ENCODE results near the gene DYNC2H1. TPM values are rescaled to one million over a fixed set of nuclear protein-coding genes. Genes with fewer than 3 reads are reported as not detected.

Gene DYNC2H1
- total RNA-seq, 1 donor from 2014 or later = 0.96 TPM

DNA sequence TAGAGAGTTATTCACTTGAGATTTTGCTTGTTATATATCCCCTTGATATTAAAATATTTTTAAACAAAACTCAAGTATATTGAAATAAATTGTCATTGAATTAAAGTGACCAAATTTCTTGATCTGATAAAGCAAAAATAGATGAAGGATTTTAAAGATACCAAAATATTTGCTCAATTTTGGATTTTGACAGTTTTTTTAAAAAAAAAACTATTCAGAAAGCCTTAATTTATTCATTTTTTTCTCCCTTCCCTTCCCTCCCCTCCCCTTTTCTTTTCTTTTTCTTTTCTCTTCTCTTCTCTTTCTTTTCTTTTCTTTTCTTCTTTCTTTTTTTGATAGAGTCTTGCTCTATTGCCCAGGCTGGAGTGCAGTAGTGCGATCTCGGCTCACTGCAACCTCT lies 163.7 kb downstream of the DYNC2H1 start:
- intact Hi-C loops (cut with micrococcal nuclease) = no loop called here

DNA sequence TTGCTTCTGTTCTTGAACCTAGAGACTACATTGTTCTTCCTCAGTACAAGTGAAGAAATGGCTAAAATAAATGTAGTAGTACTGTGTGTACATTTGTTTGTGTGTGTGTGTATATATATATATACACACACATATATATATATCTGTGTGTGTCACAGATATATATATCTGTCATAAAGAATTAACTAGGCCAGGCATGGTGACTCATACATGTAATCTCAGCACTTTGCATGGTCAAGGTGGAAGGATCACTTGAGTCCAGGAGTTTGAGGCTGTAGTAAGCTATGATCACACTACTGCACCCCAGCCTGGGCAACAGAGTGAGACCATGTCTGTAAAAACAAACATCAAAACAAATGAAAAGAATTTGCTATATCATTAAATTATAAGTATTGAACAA lies 164.8 kb downstream of the DYNC2H1 start:
- intact Hi-C loops (cut with micrococcal nuclease) = no loop called here

DNA sequence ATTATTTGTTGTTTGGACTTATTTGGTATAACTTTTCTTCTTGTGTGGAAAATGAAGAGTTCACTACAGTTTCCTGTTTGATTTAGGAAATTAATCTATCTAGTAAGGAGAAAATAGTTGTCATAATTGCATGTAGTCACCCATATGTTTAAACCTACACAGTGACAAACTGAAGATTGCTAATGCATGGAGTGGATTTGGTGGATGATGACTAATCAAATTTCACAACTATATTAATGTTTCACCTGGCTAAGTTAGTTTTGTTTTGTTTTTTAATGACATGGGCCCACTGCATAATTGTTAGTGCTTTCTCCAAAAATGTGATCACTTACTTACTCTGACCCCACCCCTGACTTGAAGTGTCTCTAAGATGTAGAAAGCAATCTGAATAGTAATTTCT lies 170.6 kb downstream of the DYNC2H1 start:
- intact Hi-C loops (cut with micrococcal nuclease) = no loop called here

- intact Hi-C loops (cut with micrococcal nuclease) = no loop called here
Measured at GRCh38 chr11:103281301-103281700, 172.1 kb downstream of the DYNC2H1 start.

GRCh38 chr11:103284260-103284659 lies 175.0 kb downstream of the DYNC2H1 start:
- intact Hi-C loops (cut with micrococcal nuclease) = no loop called here

- intact Hi-C loops (cut with micrococcal nuclease) = no loop called here
Measured at GRCh38 chr11:103294516-103294915, 185.3 kb downstream of the DYNC2H1 start.

DNA sequence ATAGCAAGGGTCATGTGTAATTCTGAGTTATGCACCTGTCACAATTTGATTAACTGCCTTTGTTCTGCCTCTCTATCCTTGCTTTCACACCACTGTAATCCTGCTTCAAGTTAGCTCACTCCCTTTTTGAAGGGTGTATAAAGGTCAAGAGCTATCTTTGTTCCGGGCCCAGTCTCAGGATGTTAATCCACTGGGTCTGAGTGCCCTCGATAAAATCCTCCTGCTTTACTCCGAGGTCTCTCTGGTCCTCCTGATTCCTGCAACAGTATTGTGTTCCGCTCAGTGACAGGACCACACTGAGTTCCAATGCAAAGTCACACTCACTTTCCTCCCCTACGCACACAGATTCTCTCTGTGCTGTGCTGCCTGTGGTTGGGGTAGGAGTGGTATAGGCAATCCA lies 186.5 kb downstream of the DYNC2H1 start:
- intact Hi-C loops (cut with micrococcal nuclease) = no loop called here

DNA sequence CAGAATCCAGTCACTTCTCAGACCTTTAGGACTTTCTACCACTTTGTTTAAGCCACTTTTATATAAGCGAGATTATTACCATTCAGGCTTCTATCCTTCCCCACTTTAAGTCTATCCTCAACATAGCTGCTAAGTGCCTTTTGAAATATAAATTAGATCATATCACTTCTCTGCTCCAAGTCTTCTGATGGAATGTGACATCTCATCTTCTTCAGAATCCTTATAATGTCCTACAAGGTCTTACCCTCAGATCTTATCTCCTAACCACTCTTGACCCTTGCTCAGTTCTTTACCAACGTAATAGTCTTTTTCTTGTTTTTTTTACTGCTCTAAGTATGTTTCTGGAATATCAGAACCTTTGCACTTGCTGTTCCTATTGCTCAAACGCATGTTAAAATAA lies 188.7 kb downstream of the DYNC2H1 start:
- intact Hi-C loops (cut with micrococcal nuclease) = no loop called here

GRCh38 chr11:103315248-103315647 lies 206.0 kb downstream of the DYNC2H1 start:
- intact Hi-C loops (cut with micrococcal nuclease) = no loop called here

- intact Hi-C loops (cut with micrococcal nuclease) = no loop called here
Measured at GRCh38 chr11:103317118-103317517, 207.9 kb downstream of the DYNC2H1 start.

DNA sequence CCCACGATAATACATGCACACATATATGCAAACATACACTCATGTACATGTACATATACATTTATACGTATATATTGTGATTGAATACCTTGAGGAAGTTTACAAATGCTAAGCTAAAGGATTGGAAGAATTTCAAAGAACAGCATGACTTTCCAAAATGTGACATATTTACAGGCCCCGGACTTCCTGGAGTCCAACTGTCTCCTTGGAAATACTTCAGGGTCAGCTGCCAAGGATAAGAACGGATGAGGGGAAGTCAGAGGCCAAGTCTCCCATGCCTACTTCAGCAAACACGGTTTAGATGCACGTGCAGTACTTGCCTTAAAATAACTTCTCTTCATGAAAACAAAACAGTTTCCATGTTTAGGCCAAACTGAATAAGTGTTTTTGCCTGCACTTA lies 213.6 kb downstream of the DYNC2H1 start:
- intact Hi-C loops (cut with micrococcal nuclease) = no loop called here

GRCh38 chr11:103325686-103326069 lies 216.5 kb downstream of the DYNC2H1 start:
- intact Hi-C loops (cut with micrococcal nuclease) = loop anchor here (1.0 to 5.0 kb wide), 3 partner anchors 163 to 276 kb away; partner anchors contain the start of gene DYNC2H1

GRCh38 chr11:103326070-103326794 lies 217.0 kb downstream of the DYNC2H1 start:
- intact Hi-C loops (cut with micrococcal nuclease) = loop anchor here (1.0 to 5.0 kb wide), 3 partner anchors 162 to 275 kb away; partner anchors contain the start of gene DYNC2H1

DNA sequence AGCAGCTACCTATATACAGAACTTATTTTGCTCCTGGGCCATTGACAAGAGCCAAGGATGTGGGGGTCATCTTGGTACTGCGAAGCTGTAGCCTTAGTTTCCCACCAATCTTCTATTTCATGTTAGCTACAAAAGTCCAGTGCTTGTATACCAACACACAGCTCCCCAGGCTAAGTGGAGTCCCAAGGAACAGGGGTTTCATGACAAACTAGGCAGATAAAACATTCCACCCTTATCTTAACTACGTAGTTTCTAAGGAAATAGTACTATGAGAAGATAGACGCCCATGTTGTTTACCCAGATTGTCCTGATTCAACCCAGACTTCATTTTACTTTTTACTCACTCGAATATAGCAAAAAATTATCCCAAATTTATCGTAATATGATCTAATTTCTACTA lies 218.5 kb downstream of the DYNC2H1 start:
- intact Hi-C loops (cut with micrococcal nuclease) = loop anchor here (5.0 kb wide), 1 partner anchor 220 kb away; the partner anchor contains the start of gene DYNC2H1

DNA sequence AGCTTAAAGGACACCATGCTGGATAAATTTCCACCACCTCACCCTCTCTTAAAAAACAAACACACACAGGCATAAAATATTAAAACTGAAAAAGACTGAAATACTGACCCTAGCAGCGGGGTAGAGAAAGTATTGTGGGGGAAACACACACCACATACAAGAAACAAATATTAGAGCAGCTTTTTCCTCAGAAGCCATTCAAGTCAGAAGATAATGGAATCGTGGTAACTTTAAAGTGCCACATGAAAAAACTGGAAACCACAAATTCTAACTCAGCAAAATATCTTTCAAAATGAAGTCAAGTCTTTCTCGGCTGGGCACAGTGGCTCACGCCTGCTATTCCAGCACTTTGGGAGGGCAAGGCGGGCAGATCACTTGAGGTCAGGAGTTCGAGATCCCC lies 223.2 kb downstream of the DYNC2H1 start:
- intact Hi-C loops (cut with micrococcal nuclease) = no loop called here

DNA sequence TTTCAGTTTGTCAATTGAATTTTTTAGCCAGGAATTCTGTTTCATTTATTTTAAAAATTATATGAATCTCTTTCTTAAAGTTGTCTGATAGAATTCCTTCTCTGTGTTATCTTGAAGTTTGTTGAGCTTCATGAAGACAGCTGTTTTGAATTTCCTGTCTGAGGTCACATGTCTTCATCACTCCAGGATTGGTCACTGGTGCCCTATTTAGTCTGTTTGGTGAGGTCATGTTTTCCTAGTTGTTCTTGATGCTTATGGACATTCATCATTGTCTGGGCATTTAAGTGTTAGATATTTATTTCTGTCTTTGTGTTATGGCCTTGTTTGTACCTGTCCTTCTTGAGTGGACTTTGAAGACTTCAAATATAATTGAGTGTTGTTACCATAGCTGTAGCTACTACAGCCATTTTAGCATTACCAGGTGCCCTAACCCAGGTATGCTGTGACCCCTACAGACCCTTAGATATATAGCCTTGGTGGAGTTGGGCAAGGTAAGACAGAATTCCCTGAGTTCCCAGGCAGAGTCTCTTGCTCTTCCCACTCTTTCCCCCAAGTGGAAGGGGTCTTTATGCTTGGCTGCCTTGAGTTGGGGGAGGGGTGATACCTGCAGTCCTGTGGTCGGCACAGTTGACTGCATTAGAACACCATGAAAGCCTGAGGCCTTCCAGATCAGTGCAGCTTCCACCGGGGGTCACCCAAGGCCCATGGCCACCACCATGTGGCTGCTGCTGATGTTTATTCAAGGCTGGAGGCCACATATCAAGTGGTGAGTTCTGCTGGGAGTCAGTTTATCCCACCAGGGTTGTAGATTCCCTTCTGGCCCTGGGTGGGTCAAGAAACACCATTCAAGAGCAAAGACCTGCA lies 229.6 kb downstream of the DYNC2H1 start:
- intact Hi-C loops (cut with micrococcal nuclease) = no loop called here

DNA sequence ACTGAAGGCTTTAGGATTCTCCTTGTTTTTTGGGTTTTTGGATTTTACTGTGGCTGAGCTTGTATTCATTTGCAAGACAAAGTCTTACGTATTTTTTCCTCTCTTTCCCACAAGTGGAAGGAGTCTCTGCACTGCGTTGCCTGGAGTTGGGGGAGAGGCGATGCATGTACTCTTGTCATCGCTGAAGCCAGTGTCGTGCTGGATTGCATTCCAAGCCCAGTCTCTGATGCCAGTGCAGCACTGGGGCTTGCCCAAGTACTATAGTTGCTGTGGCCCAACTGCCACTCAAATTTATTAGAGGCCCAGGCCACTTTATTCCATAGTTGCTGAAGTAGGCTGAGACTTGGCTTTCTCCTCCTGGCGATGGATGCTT lies 230.2 kb downstream of the DYNC2H1 start:
- intact Hi-C loops (cut with micrococcal nuclease) = no loop called here

DNA sequence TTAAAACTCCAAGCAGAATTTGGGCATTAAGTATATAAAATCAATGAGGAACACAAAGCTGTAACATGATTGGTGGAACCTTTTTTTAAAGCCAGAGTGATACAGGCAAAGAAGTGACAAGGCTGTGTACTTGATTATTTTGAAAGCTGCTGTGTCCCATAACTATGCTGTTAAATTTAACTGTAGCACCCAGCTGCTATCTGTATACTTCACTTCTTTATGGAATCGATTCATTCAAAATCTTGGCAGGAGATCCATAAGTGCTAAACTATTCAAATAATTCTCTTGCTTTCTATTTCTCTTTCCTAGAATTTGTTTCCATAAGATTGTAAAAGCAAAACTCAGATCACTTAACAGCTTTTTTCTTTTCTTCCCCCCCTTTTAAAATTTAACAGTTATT lies 231.7 kb downstream of the DYNC2H1 start:
- intact Hi-C loops (cut with micrococcal nuclease) = no loop called here

GRCh38 chr11:103344886-103345285 lies 235.7 kb downstream of the DYNC2H1 start:
- intact Hi-C loops (cut with micrococcal nuclease) = no loop called here

GRCh38 chr11:103349595-103349994 lies 240.4 kb downstream of the DYNC2H1 start:
- intact Hi-C loops (cut with micrococcal nuclease) = no loop called here

DNA sequence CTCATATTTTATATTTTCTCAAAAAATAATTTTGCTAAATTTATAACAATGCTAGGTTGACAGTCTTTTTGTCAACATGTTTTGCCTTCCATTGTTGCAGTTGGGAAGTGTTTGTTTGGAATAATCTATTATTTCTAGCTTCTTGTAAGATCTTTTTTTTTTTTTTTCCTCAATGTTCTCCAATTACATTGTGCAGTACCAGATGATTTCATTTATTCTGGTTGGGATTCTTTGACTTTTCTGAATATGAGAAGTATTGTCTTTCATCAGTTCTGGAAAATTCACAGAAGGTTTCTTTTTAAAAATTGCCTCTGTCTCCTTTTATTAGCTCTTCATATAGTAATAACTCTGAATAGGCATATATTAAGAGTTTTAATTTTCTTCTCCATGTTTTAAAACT lies 245.4 kb downstream of the DYNC2H1 start:
- intact Hi-C loops (cut with micrococcal nuclease) = no loop called here

DNA sequence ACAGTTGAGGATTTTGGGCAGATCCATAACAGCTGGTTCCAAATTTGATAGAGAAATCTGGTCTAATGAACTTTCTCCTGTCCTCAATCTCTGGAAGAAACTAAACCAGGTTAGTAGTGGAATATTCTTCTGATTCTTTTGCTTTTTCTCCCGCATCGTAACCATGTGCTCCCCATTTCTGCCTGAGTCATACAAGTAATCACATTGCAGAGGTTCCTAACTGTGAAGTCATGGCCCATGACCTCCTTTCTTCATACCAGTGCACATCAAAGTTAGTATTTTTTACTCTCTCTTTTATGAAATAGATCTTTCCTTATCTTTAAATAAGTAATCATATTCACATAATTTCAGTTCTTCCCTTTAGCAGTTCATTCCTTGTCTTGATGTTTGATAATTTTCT lies 249.0 kb downstream of the DYNC2H1 start:
- intact Hi-C loops (cut with micrococcal nuclease) = no loop called here

DNA sequence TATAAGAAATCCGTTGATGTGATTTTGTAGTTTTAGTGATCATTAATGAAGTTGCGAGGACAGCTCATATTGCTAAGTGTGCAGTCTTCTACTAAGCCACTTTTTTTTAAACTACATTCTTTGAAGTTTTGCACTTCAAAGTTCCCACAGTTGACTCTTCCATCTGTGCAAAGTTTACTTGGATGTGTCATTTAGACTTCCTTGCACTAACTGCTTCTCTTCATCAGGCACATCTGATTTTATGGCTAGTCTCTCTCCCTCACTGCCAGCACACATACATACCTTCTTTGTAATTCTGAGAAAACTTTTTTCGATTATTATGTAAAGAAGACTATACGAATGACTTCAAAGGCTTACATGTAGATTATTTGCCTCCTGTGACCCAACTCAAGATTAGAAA lies 250.0 kb downstream of the DYNC2H1 start:
- intact Hi-C loops (cut with micrococcal nuclease) = no loop called here

All from T-helper 1 cell treated with Interleukin-12 subunit alpha and Interleukin-12 subunit beta and Interleukin-4 antibody, amounts not matched to agents 30 ng/mL and 1 ng/mL, for 36 hours (primary cell).